DND-41 (cell line): ENCODE measurements around the gene NUTF2.

Source experiments
- CTCF ChIP-seq: IDR thresholded peaks from 2 replicates; pipeline ENCODE4 v1.5.1; 2012; ENCODE audit warnings: borderline replicate concordance, low read length, moderate library complexity, mild to moderate bottlenecking; ENCODE audit not compliant: poor library complexity, severe bottlenecking; ENCODE audit errors: extremely low read depth
- EZH2 ChIP-seq: IDR thresholded peaks from 3 replicates; pipeline ENCODE4 v1.6.1; 2012; ENCODE audit warnings: borderline replicate concordance, low read depth, mild to moderate bottlenecking, moderate library complexity, low read length, inconsistent platforms; ENCODE audit not compliant: severe bottlenecking

- TF ChIP-seq CTCF (no peak), EZH2 (no peak)
Observed at GRCh38 chr16:67868290-67868689, 21.6 kb downstream of the NUTF2 start.
